ENCODE data around the gene BLM. TPM values are rescaled to one million over a fixed set of nuclear protein-coding genes. Genes with fewer than 3 reads are reported as not detected.

The BLM gene
- total and polyA plus RNA-seq, 9 donors, result 0.15 to 1.9 (median 0.78) TPM; not detected in 1

GRCh38 chr15:90836296-90836871 is 119.2 kb downstream of the BLM start:
- Histone ChIP-seq H3K27me3 (no peaks in the 10 kb centered on the region), H3K4me3 (no peak overlapping the region), H3K36me3 (no peaks in the 10 kb centered on the region), H3K9me3 (no peaks in the 10 kb centered on the region), H3K27ac (no peak overlapping the region), H3K4me1 (ENCODE audit: insufficient read depth) (no peaks in the 10 kb centered on the region)
- 30 to 44% (median 37%) methylated on average over 7 of the region's 7 CpGs for WGBS, 3 donors
- no peak for DNase-seq
- no peak for TF ChIP-seq POLR2A (IDR thresholded peaks at IDR 0.05)
- intact Hi-C loops (cut with DNase I), result loop anchor here in 1 of 4 donors (5.0 kb wide), 1 partner anchor 1829 kb away; no protein-coding TSS in a partner anchor

- TF ChIP-seq POLR2A (IDR thresholded peaks at IDR 0.05) (no peak), CTCF (IDR thresholded peaks at IDR 0.05) (no peak), EP300 (IDR thresholded peaks at IDR 0.05) (no peak)
Measured at GRCh38 chr15:90837094-90837493, 119.9 kb downstream of the BLM start.

GRCh38 chr15:90838139-90838538 is 121.0 kb downstream of the BLM start:
- no peaks in the 10 kb centered on the region for H3K9me3 ChIP-seq
- DNase-seq, result no peak
- no peak overlapping the region for H3K4me3 ChIP-seq
- intact Hi-C loops (cut with DNase I), result loop anchor here in 1 of 4 donors (5.0 kb wide), 1 partner anchor 1831 kb away; no protein-coding TSS in a partner anchor
- H3K27me3 ChIP-seq, result no peaks in the 10 kb centered on the region
- no peaks in the 10 kb centered on the region for H3K4me1 ChIP-seq (ENCODE audit: insufficient read depth)
- no peaks in the 10 kb centered on the region for H3K36me3 ChIP-seq
- 82 to 90% (median 83%) methylated on average over 15 of the region's 15 CpGs for WGBS, 3 donors
- no peak for TF ChIP-seq POLR2A (IDR thresholded peaks at IDR 0.05)
- no peak for TF ChIP-seq CTCF (IDR thresholded peaks at IDR 0.05)
- TF ChIP-seq EP300 (IDR thresholded peaks at IDR 0.05), result no peak
- no peak overlapping the region for H3K27ac ChIP-seq

More at GRCh38 chr15:90837094-90837493, 119.9 kb downstream of the BLM start:
- Histone ChIP-seq H3K4me1 (ENCODE audit: insufficient read depth) (no peaks in the 10 kb centered on the region), H3K36me3 (no peaks in the 10 kb centered on the region), H3K27ac (no peak overlapping the region), H3K27me3 (no peaks in the 10 kb centered on the region), H3K9me3 (no peaks in the 10 kb centered on the region), H3K4me3 (no peak overlapping the region)
- WGBS, 3 donors, result 75 to 83% (median 77%) methylated on average over 11 of the region's 11 CpGs
- DNase-seq, result no peak
- intact Hi-C loops (cut with DNase I), result loop anchor here in 1 of 4 donors (5.0 kb wide), 1 partner anchor 1830 kb away; no protein-coding TSS in a partner anchor

GRCh38 chr15:90838544-90838943 is 121.4 kb downstream of the BLM start:
- intact Hi-C loops (cut with DNase I), result loop anchor here in 1 of 4 donors (5.0 kb wide), 1 partner anchor 1831 kb away; no protein-coding TSS in a partner anchor
- Histone ChIP-seq H3K9me3 (no peaks in the 10 kb centered on the region), H3K27ac (no peak overlapping the region), H3K4me3 (no peak overlapping the region), H3K36me3 (no peaks in the 10 kb centered on the region), H3K4me1 (ENCODE audit: insufficient read depth) (no peaks in the 10 kb centered on the region), H3K27me3 (no peaks in the 10 kb centered on the region)
- no peak for TF ChIP-seq POLR2A (IDR thresholded peaks at IDR 0.05)
- no peak for TF ChIP-seq EP300 (IDR thresholded peaks at IDR 0.05)
- no peak for TF ChIP-seq CTCF (IDR thresholded peaks at IDR 0.05)
- 87 to 92% (median 90%) methylated on average over 15 of the region's 15 CpGs for WGBS, 3 donors
- no peak for DNase-seq

Data from ovary (tissue), 9 donors.